Gastroesophageal sphincter (tissue), 4 donors: ENCODE measurements around the gene MICAL3. TPM values are rescaled to one million over a fixed set of nuclear protein-coding genes. Genes with fewer than 3 reads are reported as not detected.
"Not testable (repeated sequence)": the region's sequence is repeated elsewhere in the genome, so short reads cannot be mapped to it uniquely, and the experiment has no call there.

ENCODE experiments used
- ATAC-seq: fragments of 150-250 bp; one replicate; pipeline ENCODE4 v1.9.1; 2016; ENCODE audit warnings: mild to moderate bottlenecking, moderate library complexity
- H3K27ac ChIP-seq, 4 donors: fragments of 200-600 bp; sonication (generic) in 3 of 4; 1 replicate in 3 of 4; 2 replicates in 1 of 4; pipeline ENCODE4 v1.5.1; 2016 to 2019
- H3K27me3 ChIP-seq: fragments of 200-600 bp; sonication (generic); one replicate; pipeline ENCODE4 v1.5.1; 2019
- H3K36me3 ChIP-seq, 2 donors: fragments of 200-600 bp; sonication (generic); one replicate each; pipeline ENCODE4 v1.5.1; 2019; ENCODE audit warnings: control low read depth in 1 of 2
- H3K4me1 ChIP-seq, 3 donors: fragments of 200-600 bp; sonication (generic); 1 replicate in 2 of 3; 2 replicates in 1 of 3; pipeline ENCODE4 v1.5.1; 2016 to 2019; ENCODE audit warnings: control low read depth in 2 of 3
- H3K4me3 ChIP-seq, 2 donors: fragments of 200-600 bp; sonication (generic); one replicate each; pipeline ENCODE4 v1.5.1; 2019; ENCODE audit warnings: mild to moderate bottlenecking in 1 of 2, moderate library complexity in 1 of 2
- H3K9me3 ChIP-seq, 3 donors: fragments of 200-600 bp; sonication (generic); one replicate each; pipeline ENCODE4 v1.5.1; 2017 to 2019; ENCODE audit warnings: control low read depth in 2 of 3
- EP300 ChIP-seq: sonication (generic); formaldehyde crosslinking; IDR thresholded peaks from one replicate; pipeline ENCODE4 v1.6.1; 2017; ENCODE audit warnings: antibody characterized with exemption, mild to moderate bottlenecking
- POLR2A ChIP-seq, 2 donors: fragments of 450-650 bp; IDR thresholded peaks; one replicate each; pipeline ENCODE4 v1.6.1; 2017; ENCODE audit warnings: antibody characterized with exemption in 2 of 2, mild to moderate bottlenecking in 2 of 2, moderate library complexity in 1 of 2
- POLR2AphosphoS5 ChIP-seq: sonication (generic); formaldehyde crosslinking; IDR thresholded peaks from one replicate; pipeline ENCODE4 v1.6.1; 2017; ENCODE audit warnings: antibody characterized with exemption
- WGBS, 2 donors: methylation state at CpG; one replicate each; pipeline ENCODE4 v1.1.5; 2018; ENCODE audit warnings: low coverage in 1 of 2; 5-methylcytosine and 5-hydroxymethylcytosine counted together
- total RNA-seq, 4 donors: library from RNA; depleted of rRNA; stranded (reverse); fragments of >200 nt; gene quantifications; one replicate each; pipeline ENCODE4 v1.1.0, GENCODE V29; 2016
- TF ChIP-seq, protein P1 (sequence below), 4 experiments: fragments of 200-600 bp in 2 of 4; fragments of 450-650 bp in 2 of 4; sonication (generic) in 1 of 4; IDR thresholded peaks; one replicate each; pipeline ENCODE4 v1.5.1; 2017 to 2019; ENCODE audit warnings: antibody characterized with exemption in 4 of 4, mild to moderate bottlenecking in 2 of 4, moderate library complexity in 2 of 4

Gene MICAL3
- total RNA-seq, 4 donors from 2014 or later = 37.3 to 120 (median 51.5) TPM

DNA sequence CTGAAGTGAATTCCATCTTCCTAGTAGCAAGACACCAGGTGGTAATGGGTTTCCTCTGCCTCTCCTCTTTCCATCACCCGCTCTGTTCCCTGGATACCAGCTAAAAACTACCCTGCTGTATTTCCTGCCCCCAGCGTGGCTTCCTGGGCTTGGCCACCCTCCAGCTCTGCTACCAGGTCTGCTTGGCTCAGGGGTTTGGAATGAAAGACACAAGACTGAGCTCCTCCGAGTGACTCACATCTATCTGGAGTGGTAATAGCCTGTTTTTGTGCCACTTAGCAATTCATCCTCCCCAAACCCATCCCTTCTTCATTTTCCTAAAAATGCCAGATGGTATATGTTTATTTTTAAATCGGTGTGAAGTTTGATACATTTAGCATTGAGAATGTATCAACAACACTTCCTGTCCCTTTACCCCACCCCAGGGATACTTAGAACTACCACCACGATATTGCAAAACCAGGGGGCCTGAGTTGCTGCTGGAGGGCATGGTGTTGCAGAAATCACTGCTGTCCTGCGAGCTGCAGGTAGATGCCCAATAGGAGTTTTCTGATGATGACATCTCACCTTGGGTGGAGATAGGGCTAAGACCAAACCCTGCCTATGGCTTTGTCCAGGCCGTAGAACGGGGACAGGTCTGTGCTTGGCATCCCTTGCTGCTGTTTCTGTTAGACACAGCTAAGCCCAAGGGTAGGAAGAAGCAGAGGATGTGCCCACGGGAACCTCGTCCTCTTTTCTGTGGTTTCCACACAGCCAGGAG is 7.5 kb upstream of the MICAL3 start:
- Histone ChIP-seq H3K27ac (peak overlapping the region in 3 of 4 donors; percentile 61 to 82 (median 80)), H3K4me3 (no peak overlapping the region), H3K4me1 (peaks cover 9 to 33% (median 13%) of the 10 kb centered on the region in 3 donors), H3K36me3 (no peaks in the 10 kb centered on the region), H3K9me3 (no peaks in the 10 kb centered on the region), H3K27me3 (no peaks in the 10 kb centered on the region)
- TF ChIP-seq, protein P1, sequence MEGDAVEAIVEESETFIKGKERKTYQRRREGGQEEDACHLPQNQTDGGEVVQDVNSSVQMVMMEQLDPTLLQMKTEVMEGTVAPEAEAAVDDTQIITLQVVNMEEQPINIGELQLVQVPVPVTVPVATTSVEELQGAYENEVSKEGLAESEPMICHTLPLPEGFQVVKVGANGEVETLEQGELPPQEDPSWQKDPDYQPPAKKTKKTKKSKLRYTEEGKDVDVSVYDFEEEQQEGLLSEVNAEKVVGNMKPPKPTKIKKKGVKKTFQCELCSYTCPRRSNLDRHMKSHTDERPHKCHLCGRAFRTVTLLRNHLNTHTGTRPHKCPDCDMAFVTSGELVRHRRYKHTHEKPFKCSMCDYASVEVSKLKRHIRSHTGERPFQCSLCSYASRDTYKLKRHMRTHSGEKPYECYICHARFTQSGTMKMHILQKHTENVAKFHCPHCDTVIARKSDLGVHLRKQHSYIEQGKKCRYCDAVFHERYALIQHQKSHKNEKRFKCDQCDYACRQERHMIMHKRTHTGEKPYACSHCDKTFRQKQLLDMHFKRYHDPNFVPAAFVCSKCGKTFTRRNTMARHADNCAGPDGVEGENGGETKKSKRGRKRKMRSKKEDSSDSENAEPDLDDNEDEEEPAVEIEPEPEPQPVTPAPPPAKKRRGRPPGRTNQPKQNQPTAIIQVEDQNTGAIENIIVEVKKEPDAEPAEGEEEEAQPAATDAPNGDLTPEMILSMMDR (IDR thresholded peaks at IDR 0.05) = no peak
- TF ChIP-seq EP300 = no peak
- TF ChIP-seq POLR2AphosphoS5 = peak; percentile 58
- peak; percentile 77 for ATAC-seq
- 24 to 41% methylated on average over 4 to 5 of the region's 10 CpGs for WGBS, 2 donors

DNA sequence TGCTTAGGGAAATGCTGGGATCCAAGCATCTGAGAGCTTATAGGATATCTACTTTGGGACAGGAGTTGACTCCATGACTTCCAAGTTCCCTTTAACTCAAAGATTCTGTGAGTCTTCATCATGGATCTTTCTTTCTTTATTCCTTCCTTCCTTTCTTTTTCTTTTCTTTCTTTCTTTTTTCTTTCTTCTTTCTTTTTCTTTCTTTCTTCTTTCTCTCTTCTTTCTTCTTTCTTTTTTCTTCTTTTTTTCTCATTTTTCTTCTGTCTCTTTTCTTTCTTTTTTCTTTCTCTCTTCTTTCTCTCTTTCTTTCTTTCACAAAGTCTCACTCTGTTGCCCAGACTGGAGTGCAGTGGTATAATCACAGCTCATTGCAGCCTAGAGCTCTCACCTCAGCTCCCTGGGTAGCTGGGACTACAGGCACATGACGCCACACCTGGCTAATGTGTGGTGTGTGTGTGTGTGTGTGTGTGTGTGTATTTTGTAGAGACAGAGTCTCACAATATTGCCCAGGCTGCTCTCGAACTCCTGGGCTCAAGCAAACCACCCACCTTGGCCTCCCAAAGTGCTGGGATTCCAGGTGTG is 5.4 kb upstream of the MICAL3 start:
- WGBS, 2 donors = 93 to 100% methylated on average over 1 to 2 of the region's 2 CpGs

DNA sequence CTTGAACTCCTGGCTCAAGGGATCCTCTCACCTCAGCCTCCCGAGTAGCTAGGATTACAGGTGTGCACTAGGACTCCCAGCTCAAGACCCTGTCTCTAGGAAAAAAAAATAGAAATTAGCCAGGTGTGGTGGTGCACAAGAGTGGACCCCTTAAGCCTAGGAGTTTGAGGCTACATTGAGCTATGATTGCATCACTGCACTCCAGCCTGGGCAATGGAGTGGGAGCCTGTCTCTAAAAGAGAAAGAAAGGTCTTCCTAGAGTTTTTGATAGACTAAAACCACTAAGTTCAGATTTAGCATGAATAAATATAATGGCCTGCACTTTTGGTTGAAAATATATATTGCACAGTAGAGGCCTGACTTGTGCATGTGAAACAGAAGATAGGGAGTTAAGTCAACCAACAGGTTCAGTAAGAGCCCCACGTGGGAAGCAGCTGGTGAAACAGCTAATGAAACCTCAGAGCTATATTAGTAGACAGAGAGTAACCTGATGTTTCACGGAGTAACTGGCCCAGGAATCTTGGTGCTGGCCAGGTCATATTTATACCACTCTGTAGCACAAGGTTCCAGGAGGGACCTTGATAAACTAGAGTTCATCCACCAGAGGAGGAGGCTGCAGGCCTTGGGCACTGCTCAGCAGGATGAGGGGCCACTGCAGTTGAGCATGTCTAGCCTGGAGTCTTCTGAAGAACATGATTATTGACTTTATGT is 4.6 kb upstream of the MICAL3 start:
- peaks cover 7 to 43% (median 13%) of the 10 kb centered on the region in 3 donors for H3K4me1 ChIP-seq
- no peak overlapping the region for H3K4me3 ChIP-seq
- H3K27me3 ChIP-seq = no peaks in the 10 kb centered on the region
- no peak overlapping the region for H3K27ac ChIP-seq
- TF ChIP-seq EP300 (no peak), POLR2AphosphoS5 (no peak), POLR2A (IDR thresholded peaks at IDR 0.05) (no peak)
- TF ChIP-seq, protein P1 (IDR thresholded peaks at IDR 0.05) = no peak
- H3K9me3 ChIP-seq = no peaks in the 10 kb centered on the region
- no peaks in the 10 kb centered on the region for H3K36me3 ChIP-seq
- WGBS, 2 donors = 40 to 75% methylated on average over 1 to 3 of the region's 3 CpGs
- no peak for ATAC-seq

More for the DNA sequence above, 5.4 kb upstream of the MICAL3 start:
- no peaks in the 10 kb centered on the region for H3K36me3 ChIP-seq
- no peak overlapping the region for H3K4me3 ChIP-seq
- no peaks in the 10 kb centered on the region for H3K9me3 ChIP-seq
- no peak overlapping the region for H3K27ac ChIP-seq
- TF ChIP-seq EP300 (no peak), POLR2A (IDR thresholded peaks at IDR 0.05) (no peak), POLR2AphosphoS5 (no peak)
- TF ChIP-seq, protein P1 (IDR thresholded peaks at IDR 0.05) = no peak
- peaks cover 9 to 42% (median 13%) of the 10 kb centered on the region in 3 donors for H3K4me1 ChIP-seq
- no peaks in the 10 kb centered on the region for H3K27me3 ChIP-seq
- no peak for ATAC-seq

DNA sequence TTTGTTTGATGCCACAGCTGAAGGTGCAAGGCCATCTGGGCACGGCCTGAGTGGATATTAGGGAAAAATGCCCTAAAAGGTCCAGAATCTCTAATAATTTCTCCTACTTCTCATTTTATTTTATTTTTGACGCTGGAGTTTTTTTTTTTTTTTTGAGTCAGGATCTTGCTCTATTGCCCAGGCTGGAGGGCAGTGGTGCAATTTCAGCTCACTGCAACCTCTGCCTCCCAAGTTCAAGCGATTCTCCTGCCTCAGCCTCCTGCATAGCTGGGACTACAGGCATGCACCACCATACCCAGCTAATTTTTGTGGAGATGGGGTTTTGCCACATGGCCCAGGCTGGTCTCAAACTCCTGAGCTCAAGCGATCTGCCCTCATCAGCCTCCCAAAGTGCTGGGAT is 1.5 kb upstream of the MICAL3 start:
- not testable (repeated sequence) for H3K4me3 ChIP-seq, H3K27me3 ChIP-seq, H3K27ac ChIP-seq, H3K36me3 ChIP-seq, ATAC-seq, H3K9me3 ChIP-seq
- peaks cover 4 to 40% (median 4%) of the 10 kb centered on the region in 3 donors for H3K4me1 ChIP-seq
- 89 to 100% methylated on average over 1 to 4 of the region's 4 CpGs for WGBS, 2 donors

DNA sequence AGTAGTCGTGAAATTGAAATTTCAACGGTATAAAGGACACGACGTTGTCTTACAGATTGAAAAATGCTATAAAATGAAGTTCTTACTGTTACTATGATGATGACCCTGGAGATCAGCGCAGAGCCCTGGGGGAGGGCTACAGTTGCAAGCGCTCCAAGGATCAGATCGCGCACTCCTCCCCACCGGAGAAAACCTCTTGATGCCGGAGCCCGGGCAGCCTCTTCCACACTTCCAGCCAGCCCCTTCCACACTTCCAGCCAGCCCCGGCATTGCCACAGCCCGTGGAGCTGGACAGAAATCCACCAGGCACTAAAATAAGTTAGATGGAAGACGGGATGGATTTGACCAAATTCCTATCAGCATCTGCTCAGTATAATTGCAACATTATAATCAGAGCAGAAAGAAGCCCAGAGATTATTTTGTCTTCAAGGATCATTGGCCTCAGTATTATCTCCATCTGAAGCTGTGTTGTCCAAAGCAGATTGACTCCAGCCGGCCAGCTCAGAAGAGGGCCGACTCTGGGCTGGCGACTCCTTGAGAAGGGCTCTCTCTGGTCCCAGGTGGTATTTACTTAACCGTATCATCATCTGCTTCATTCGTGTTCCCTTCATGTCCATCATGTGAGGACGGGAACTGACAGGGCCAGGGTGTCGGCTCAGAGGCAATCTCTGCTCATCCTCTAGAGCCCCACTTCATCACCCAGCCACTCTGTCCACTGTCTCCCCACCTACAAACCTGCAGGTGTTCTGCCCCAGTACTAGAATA is 777 bp upstream of the MICAL3 start:
- Histone ChIP-seq H3K27ac (peak overlapping the region in 3 of 4 donors; percentile 88 to 93 (median 90)), H3K27me3 (no peaks in the 10 kb centered on the region), H3K4me3 (peak overlapping the region in 1 of 2 donors; percentile 77), H3K9me3 (no peaks in the 10 kb centered on the region), H3K36me3 (no peaks in the 10 kb centered on the region), H3K4me1 (peaks cover 4 to 40% (median 4%) of the 10 kb centered on the region in 3 donors)
- 49 to 55% methylated on average over 14 to 18 of the region's 21 CpGs for WGBS, 2 donors
- ATAC-seq = no peak
- TF ChIP-seq EP300 (no peak), POLR2AphosphoS5 (no peak), POLR2A (IDR thresholded peaks at IDR 0.05) (no peak)
- TF ChIP-seq, protein P1 (IDR thresholded peaks at IDR 0.05) = no peak
